PFSK-1 (cell line): Measurements from ENCODE around the gene ZNF280A.

Experiments
- FOXP2 ChIP-seq: optimal IDR thresholded peaks from 2 replicates; pipeline ENCODE3; 2011; ENCODE audit warnings: borderline replicate concordance, control low read depth, inconsistent platforms; ENCODE audit not compliant: insufficient read depth; ENCODE audit errors: extremely low read length, extremely low read depth
- POLR2AphosphoS5 ChIP-seq: IDR thresholded peaks from 2 replicates; pipeline ENCODE4 v1.6.1; 2012; ENCODE audit warnings: low read depth, mild to moderate bottlenecking, control low read depth, low read length, moderate library complexity
- REST ChIP-seq, 2 experiments: IDR thresholded peaks; 2 replicates each; pipeline versions ENCODE4 v1.6.1 to v1.8.0; 2011 to 2012; ENCODE audit warnings: low read depth in 2 of 2, low read length in 2 of 2, control low read depth in 1 of 2, inconsistent platforms in 1 of 2, mild to moderate bottlenecking in 1 of 2, moderate library complexity in 1 of 2; ENCODE audit not compliant: insufficient read depth in 1 of 2
- SIN3A ChIP-seq: IDR thresholded peaks from 2 replicates; pipeline ENCODE4 v1.6.1; 2012; ENCODE audit warnings: mild to moderate bottlenecking, low read length, moderate library complexity, borderline replicate concordance; ENCODE audit not compliant: insufficient read depth
- TAF1 ChIP-seq: IDR thresholded peaks from 2 replicates; pipeline ENCODE4 v1.6.1; 2012; ENCODE audit warnings: low read length, control low read depth, borderline replicate concordance; ENCODE audit not compliant: insufficient read depth

ZNF280A gene

GRCh38 chr22:22508274-22509176 is 11.5 kb downstream of the ZNF280A start, which contains the start of gene ZNF280B:
Gene ZNF280B, minus strand, starts transcription at chr22:22508742. Its CDS starts 19,344 bp downstream, at chr22:22489398.
- no peak for TF ChIP-seq SIN3A
- no peak for TF ChIP-seq TAF1
- TF ChIP-seq REST (IDR thresholded peaks at IDR 0.05; ENCODE audit: insufficient read depth in 1 of 2, low read depth in 2 of 2, low read length in 2 of 2), result no peak
- TF ChIP-seq FOXP2, result no peak
- no peak for TF ChIP-seq POLR2AphosphoS5

- TF ChIP-seq SIN3A (no peak), POLR2AphosphoS5 (no peak), FOXP2 (no peak), REST (IDR thresholded peaks at IDR 0.05; ENCODE audit: insufficient read depth in 1 of 2, low read depth in 2 of 2, low read length in 2 of 2) (no peak), TAF1 (no peak)
Observed at GRCh38 chr22:22507743-22508273, 12.3 kb downstream of the ZNF280A start.

- TF ChIP-seq POLR2AphosphoS5 (no peak), SIN3A (no peak), REST (IDR thresholded peaks at IDR 0.05; ENCODE audit: insufficient read depth in 1 of 2, low read depth in 2 of 2, low read length in 2 of 2) (no peak), FOXP2 (no peak), TAF1 (no peak)
Observed at GRCh38 chr22:22506736-22507135, 13.3 kb downstream of the ZNF280A start.

- no peak for TF ChIP-seq POLR2AphosphoS5
- TF ChIP-seq REST (IDR thresholded peaks at IDR 0.05; ENCODE audit: insufficient read depth in 1 of 2, low read depth in 2 of 2, low read length in 2 of 2), result no peak
- no peak for TF ChIP-seq FOXP2
- no peak for TF ChIP-seq TAF1
- TF ChIP-seq SIN3A, result no peak
Observed at GRCh38 chr22:22498267-22498666, 21.8 kb downstream of the ZNF280A start.
